C4-2B (cell line): ENCODE results near the gene KCNA4.

Experiments
- ZFX ChIP-seq: fragments of 450-650 bp; IDR thresholded peaks from 2 replicates; pipeline ENCODE4 v1.6.1; 2017
- TF ChIP-seq, protein P1 (sequence below): fragments of 450-650 bp; conservative IDR thresholded peaks from 2 replicates; pipeline ENCODE4 v1.5.1; 2017; ENCODE audit warnings: mild to moderate bottlenecking

DNA sequence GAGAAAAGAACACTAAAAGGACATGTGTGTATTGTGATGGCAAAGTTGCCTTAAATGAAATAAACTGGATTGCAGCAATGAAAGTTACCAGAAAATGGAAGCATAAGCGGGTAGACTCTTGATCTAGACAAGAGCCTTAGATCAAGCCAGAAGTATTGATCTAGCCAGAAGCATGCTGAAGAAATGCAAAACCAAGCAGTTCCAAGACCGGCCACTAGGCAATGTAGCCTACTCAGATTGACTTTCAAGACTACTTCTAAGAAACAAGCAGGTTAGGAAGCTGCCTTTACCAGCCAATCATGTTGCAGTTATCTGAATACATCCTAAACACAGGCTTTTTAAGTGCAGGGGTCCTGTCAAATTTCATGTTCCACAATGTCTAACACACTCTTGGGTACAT, 54.6 kb downstream of the KCNA4 start:
- TF ChIP-seq, protein P1, sequence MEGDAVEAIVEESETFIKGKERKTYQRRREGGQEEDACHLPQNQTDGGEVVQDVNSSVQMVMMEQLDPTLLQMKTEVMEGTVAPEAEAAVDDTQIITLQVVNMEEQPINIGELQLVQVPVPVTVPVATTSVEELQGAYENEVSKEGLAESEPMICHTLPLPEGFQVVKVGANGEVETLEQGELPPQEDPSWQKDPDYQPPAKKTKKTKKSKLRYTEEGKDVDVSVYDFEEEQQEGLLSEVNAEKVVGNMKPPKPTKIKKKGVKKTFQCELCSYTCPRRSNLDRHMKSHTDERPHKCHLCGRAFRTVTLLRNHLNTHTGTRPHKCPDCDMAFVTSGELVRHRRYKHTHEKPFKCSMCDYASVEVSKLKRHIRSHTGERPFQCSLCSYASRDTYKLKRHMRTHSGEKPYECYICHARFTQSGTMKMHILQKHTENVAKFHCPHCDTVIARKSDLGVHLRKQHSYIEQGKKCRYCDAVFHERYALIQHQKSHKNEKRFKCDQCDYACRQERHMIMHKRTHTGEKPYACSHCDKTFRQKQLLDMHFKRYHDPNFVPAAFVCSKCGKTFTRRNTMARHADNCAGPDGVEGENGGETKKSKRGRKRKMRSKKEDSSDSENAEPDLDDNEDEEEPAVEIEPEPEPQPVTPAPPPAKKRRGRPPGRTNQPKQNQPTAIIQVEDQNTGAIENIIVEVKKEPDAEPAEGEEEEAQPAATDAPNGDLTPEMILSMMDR, result peak; percentile 56
- no peak for TF ChIP-seq ZFX
